A673 (cell line): ENCODE results near the gene FAM228B. TPM values are rescaled to one million over a fixed set of nuclear protein-coding genes. Genes with fewer than 3 reads are reported as not detected.
"Not testable (repeated sequence)": the region's sequence is repeated elsewhere in the genome, so short reads cannot be mapped to it uniquely, and the experiment has no call there.

Experiments
- BruUV-seq: library from RNA; stranded (reverse); fragments of 400-500 nt; replicated peaks from 2 replicates; lab custom pipeline; 2021; lab: Mats Ljungman, UMichigan
- CTCF ChIA-PET: fragments of 300-600 bp; sonication (Branson Sonifier 250); formaldehyde crosslinking; loops from one replicate; lab custom pipeline; 2022; ENCODE audit warnings: antibody characterized with exemption; lab: Charles Lee
- POLR2A ChIA-PET: fragments of 300-600 bp; sonication (Branson Sonifier 250); formaldehyde crosslinking; loops from one replicate; lab custom pipeline; 2022; ENCODE audit warnings: antibody characterized with exemption; ENCODE audit not compliant: low non-redundant PET; lab: Charles Lee
- DNase-seq: peaks from one replicate; pipeline ENCODE4 v3.0.0-alpha.2; 2015; ENCODE audit warnings: low spot score
- H3K27ac ChIP-seq: fragments of 200-600 bp; sonication (generic); 2 replicates; pipeline ENCODE4 v1.5.1; 2016; ENCODE audit warnings: mixed run types, low read depth, mild to moderate bottlenecking, mixed read lengths, antibody characterized with exemption, low read length; ENCODE audit not compliant: poor library complexity, severe bottlenecking
- H3K27me3 ChIP-seq: fragments of 200-600 bp; sonication (generic); replicated peaks from 2 replicates; pipeline ENCODE4 v1.6.1; 2017; ENCODE audit warnings: mixed run types, low read depth, mild to moderate bottlenecking, mixed read lengths, antibody characterized with exemption, low read length; ENCODE audit not compliant: insufficient read depth, poor library complexity
- H3K36me3 ChIP-seq: fragments of 200-600 bp; sonication (generic); 2 replicates; pipeline ENCODE4 v1.6.1; 2016; ENCODE audit warnings: mixed run types, mild to moderate bottlenecking, mixed read lengths, antibody characterized with exemption, low read length; ENCODE audit not compliant: insufficient read depth, poor library complexity, severe bottlenecking
- H3K4me1 ChIP-seq: fragments of 200-600 bp; sonication (generic); 2 replicates; pipeline ENCODE4 v1.6.1; 2017; ENCODE audit warnings: mixed run types, mild to moderate bottlenecking, mixed read lengths, antibody characterized with exemption, low read length; ENCODE audit not compliant: insufficient read depth, poor library complexity, severe bottlenecking
- H3K4me3 ChIP-seq: fragments of 200-600 bp; sonication (generic); 2 replicates; pipeline ENCODE4 v1.5.1; 2016; ENCODE audit warnings: low read depth, mixed run types, mild to moderate bottlenecking, mixed read lengths, low read length; ENCODE audit not compliant: poor library complexity, severe bottlenecking
- H3K9me3 ChIP-seq: fragments of 200-600 bp; sonication (generic); 2 replicates; pipeline ENCODE4 v1.6.1; 2016; ENCODE audit warnings: mixed run types, low read depth, mild to moderate bottlenecking, mixed read lengths, antibody characterized with exemption, low read length; ENCODE audit not compliant: poor library complexity, severe bottlenecking
- EZH2 ChIP-seq: fragments of 200-600 bp; sonication (generic); IDR thresholded peaks from 2 replicates; pipeline ENCODE4 v1.6.1; 2017; ENCODE audit warnings: borderline replicate concordance, low read depth, mild to moderate bottlenecking, mixed read lengths, antibody characterized with exemption, low read length; ENCODE audit not compliant: poor library complexity, severe bottlenecking
- intact Hi-C: fragments of 100-400 bp; cut with micrococcal nuclease; formaldehyde crosslinking; loops from one replicate; pipeline ENCODE4 v1.10.0; 2022; ENCODE audit not compliant: unreplicated experiment
- total RNA-seq: library from RNA; stranded (reverse); gene quantifications from 2 replicates; pipeline ENCODE4 v1.2.3, GENCODE V29; 2021
- TF ChIP-seq, protein P1 (sequence below): fragments of 300-800, 200-600 bp; sonication (generic); conservative IDR thresholded peaks from 2 replicates; pipeline ENCODE4 v1.5.1; 2017; ENCODE audit warnings: low read depth, mild to moderate bottlenecking, antibody characterized with exemption, low read length, moderate library complexity, mixed read lengths

FAM228B gene
- total RNA-seq, 1 experiment from 2014 or later = 6.8 TPM

DNA sequence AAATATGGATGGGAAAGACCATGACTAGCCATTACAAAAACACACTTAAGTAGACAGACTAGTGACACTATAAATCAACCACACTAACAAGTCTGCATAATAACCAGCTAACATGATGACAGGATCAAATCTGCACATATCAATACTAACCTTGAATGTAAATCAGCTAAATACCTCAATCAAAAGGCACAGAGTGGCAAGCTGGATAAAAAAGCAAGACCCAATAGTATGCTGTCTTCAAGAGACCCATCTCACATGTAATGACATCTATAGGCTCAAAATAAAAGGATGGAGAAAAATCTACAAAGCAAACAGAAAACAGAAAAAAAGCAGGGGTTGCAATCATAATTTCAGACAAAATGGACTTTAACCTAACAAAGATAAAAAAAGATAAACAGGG, 16.5 kb upstream of the FAM228B start:
- no peak overlapping the region for H3K4me3 ChIP-seq
- TF ChIP-seq, protein P1, sequence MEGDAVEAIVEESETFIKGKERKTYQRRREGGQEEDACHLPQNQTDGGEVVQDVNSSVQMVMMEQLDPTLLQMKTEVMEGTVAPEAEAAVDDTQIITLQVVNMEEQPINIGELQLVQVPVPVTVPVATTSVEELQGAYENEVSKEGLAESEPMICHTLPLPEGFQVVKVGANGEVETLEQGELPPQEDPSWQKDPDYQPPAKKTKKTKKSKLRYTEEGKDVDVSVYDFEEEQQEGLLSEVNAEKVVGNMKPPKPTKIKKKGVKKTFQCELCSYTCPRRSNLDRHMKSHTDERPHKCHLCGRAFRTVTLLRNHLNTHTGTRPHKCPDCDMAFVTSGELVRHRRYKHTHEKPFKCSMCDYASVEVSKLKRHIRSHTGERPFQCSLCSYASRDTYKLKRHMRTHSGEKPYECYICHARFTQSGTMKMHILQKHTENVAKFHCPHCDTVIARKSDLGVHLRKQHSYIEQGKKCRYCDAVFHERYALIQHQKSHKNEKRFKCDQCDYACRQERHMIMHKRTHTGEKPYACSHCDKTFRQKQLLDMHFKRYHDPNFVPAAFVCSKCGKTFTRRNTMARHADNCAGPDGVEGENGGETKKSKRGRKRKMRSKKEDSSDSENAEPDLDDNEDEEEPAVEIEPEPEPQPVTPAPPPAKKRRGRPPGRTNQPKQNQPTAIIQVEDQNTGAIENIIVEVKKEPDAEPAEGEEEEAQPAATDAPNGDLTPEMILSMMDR = no peak
- no peak for TF ChIP-seq EZH2
- no TSS peak for BruUV-seq
- H3K27ac ChIP-seq = no peak overlapping the region
- no peaks in the 10 kb centered on the region for H3K9me3 ChIP-seq
- ChIA-PET POLR2A (no interaction called here), CTCF (no interaction called here)
- intact Hi-C loops = no loop called here
- H3K4me1 ChIP-seq = no peaks in the 10 kb centered on the region
- DNase-seq = no peak
- H3K36me3 ChIP-seq = no peaks in the 10 kb centered on the region
- no peaks in the 10 kb centered on the region for H3K27me3 ChIP-seq

DNA sequence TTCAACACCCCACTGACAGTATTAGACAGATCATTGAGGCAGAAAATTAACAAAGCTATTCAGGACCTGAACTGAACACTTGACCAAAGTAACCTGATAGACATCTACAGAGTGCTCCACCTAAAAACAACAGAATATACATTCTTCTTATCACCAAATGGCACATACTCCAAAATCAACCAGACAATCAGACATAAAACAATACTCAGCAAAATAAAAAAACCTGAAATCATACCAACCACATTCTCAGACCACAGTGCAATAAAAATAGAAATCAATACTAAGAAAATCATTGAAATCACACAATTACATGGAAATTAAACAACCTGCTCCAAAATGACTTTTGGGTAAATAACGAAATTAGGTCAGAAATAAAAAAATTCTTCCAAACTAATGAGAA, 15.9 kb upstream of the FAM228B start:
- Histone ChIP-seq H3K9me3 (no peaks in the 10 kb centered on the region), H3K4me1 (no peaks in the 10 kb centered on the region), H3K27ac (no peak overlapping the region), H3K36me3 (no peaks in the 10 kb centered on the region), H3K4me3 (no peak overlapping the region), H3K27me3 (no peaks in the 10 kb centered on the region)
- intact Hi-C loops = no loop called here
- POLR2A ChIA-PET = no interaction called here
- TF ChIP-seq EZH2 = no peak
- TF ChIP-seq, protein P1 = no peak
- BruUV-seq = no TSS peak
- DNase-seq = no peak
- CTCF ChIA-PET = no interaction called here

DNA sequence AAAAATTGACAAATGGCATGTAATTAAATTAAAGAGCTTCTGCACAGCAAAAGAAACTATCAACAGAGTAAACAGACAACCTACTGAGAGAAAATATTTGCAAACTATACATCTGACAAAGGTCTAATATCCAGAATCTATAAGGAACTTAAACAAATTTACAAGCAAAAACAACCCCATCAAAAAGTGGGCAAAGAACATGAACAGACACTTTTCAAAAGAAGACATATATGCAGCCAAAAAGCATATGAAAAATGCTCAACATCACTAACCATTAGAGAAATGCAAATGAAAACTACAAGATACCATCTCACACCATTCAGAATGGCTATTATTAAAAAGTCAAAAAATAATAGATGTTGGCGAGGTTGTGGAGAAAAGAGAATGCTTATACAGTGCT, 13.8 kb upstream of the FAM228B start:
- intact Hi-C loops, CTCF ChIA-PET, H3K27ac ChIP-seq, H3K4me1 ChIP-seq, H3K9me3 ChIP-seq, H3K27me3 ChIP-seq, BruUV-seq, DNase-seq, H3K4me3 ChIP-seq, H3K36me3 ChIP-seq: not testable (repeated sequence)
- POLR2A ChIA-PET = interaction anchor here (0.6 kb wide), 1 partner anchor 50 kb away, joined by 5 read pairs; no protein-coding TSS in a partner anchor

DNA sequence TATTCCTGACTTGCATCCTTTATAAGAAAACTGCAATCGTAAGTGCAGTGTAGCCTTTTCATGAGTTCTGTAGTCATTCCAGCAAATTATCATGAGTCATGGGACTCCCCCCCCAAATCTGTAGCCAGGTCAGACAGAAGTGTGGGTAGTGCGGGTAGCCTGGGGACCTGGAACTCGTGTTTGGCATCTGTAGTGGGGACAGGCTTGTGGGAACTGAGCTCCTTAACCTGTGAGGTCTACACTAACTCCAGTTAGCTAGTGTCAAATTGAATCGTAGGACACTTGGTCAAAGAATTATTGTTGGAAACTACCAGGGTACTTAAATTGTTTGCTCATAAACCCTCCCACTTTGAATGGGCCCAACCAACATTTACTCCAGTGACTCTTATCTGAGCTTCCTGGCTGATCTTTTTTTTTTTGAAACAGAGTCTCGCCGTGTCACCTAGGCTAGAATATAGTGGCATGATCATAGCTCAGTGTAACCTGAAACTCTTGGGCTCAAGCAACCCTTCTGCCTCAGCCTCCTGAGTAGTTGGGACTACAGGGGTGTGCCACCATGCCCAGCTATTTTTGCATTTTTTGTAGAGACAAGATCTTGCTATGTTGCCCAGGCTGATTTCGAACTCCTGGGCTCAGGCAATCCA, 12.5 kb upstream of the FAM228B start:
- no peak for DNase-seq
- H3K9me3 ChIP-seq = no peaks in the 10 kb centered on the region
- ChIA-PET CTCF (no interaction called here), POLR2A (no interaction called here)
- TF ChIP-seq, protein P1 = no peak
- TF ChIP-seq EZH2 = no peak
- no peaks in the 10 kb centered on the region for H3K4me1 ChIP-seq
- no peaks in the 10 kb centered on the region for H3K27me3 ChIP-seq
- intact Hi-C loops = no loop called here
- no TSS peak for BruUV-seq
- H3K27ac ChIP-seq = no peak overlapping the region
- no peaks in the 10 kb centered on the region for H3K36me3 ChIP-seq
- no peak overlapping the region for H3K4me3 ChIP-seq
